Fibroblast of villous mesenchyme (primary cell): ENCODE data around the gene KRT12. TPM values are rescaled to one million over a fixed set of nuclear protein-coding genes. Genes with fewer than 3 reads are reported as not detected.
"Not testable (repeated sequence)": the region's sequence is repeated elsewhere in the genome, so short reads cannot be mapped to it uniquely, and the experiment has no call there.

Experiments
- DNase-seq: peaks from one replicate; pipeline ENCODE4 v3.0.0-alpha.2; 2010; ENCODE audit warnings: low read depth
- H3K4me3 ChIP-seq: 2 replicates; pipeline ENCODE4 v1.5.1; 2011; ENCODE audit warnings: low read depth, mild to moderate bottlenecking, low read length
- total RNA-seq: library from RNA; depleted of rRNA; stranded (reverse); fragments of >200 nt; gene quantifications from 2 replicates; pipeline ENCODE4 v1.2.3, GENCODE V29; 2012
- TF ChIP-seq, protein P1 (sequence below): IDR thresholded peaks from 2 replicates; pipeline ENCODE4 v1.5.1; 2012; ENCODE audit warnings: low read depth, mild to moderate bottlenecking, low read length; ENCODE audit not compliant: insufficient read depth

Gene KRT12
- total RNA-seq, 1 donor, result not detected

DNA sequence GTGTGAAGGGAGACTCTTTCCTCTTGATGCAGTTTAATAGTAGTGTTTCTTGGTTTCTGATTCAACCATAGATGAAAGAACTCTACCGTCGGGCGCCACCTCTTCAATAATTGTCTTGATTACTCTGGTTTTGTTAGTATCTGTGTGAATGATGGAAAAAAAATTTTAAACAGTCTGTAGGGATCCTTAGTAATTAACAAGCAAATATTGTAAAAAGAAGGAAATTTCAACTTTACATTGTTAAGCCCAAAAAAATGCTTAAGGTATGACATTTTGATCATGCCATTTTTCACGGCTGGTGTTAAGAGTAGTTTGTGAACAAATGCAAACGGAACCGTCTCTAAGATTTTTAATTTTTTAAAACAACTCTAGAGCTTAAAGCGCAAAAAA is 48.7 kb downstream of the KRT12 start:
- no peak for DNase-seq
- TF ChIP-seq, protein P1, sequence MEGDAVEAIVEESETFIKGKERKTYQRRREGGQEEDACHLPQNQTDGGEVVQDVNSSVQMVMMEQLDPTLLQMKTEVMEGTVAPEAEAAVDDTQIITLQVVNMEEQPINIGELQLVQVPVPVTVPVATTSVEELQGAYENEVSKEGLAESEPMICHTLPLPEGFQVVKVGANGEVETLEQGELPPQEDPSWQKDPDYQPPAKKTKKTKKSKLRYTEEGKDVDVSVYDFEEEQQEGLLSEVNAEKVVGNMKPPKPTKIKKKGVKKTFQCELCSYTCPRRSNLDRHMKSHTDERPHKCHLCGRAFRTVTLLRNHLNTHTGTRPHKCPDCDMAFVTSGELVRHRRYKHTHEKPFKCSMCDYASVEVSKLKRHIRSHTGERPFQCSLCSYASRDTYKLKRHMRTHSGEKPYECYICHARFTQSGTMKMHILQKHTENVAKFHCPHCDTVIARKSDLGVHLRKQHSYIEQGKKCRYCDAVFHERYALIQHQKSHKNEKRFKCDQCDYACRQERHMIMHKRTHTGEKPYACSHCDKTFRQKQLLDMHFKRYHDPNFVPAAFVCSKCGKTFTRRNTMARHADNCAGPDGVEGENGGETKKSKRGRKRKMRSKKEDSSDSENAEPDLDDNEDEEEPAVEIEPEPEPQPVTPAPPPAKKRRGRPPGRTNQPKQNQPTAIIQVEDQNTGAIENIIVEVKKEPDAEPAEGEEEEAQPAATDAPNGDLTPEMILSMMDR, result no peak
- H3K4me3 ChIP-seq, result peak overlapping the region; percentile 80

DNA sequence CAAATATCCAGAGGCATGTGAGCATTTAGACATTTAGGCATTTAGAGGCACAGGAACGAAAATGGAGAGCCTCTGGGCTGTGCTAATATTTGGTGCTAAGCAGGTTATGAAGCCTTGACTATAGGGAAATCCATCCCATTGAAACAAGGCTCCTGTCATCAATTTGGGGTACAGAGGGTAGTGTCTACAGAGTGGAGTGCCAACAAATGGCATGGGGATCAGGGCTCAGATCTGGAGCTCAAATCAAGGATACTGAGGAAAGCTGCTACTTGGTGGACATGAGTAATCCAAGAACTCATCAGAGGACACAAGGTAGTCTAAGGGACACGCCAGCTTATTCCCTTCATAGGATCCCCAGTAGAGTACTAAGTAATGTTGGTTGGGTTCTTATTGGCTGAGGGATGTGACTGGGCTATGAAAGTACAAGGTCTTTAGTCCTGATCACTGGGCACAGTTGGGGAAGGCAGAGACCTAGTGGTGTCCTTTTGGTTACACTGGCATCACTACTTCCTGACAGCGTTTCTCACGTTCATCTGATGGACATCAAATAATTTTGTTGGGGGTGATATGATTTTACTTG is 49.8 kb downstream of the KRT12 start:
- H3K4me3 ChIP-seq, result no peak overlapping the region
- no peak for DNase-seq

DNA sequence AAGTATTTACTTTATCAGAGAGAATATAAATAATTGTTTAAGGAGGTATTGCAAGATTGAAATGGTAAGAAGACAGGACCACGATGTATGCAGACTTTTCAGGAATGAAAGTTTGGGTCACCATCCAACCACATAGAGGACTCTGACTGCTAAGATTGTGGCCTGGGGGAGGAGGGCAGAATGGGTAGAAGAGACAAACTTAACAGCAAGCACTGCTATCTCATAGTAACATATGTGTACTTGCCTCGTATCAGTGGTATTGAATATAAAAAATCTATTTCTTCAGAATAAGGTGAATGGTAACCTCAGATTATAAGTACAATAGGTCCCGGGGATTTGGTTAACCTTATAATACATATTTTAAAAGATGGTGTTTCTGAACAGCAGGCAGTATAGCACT is 50.5 kb downstream of the KRT12 start:
- TF ChIP-seq, protein P1, result no peak
- H3K4me3 ChIP-seq, result no peak overlapping the region
- DNase-seq, result no peak

More for the DNA sequence above, 49.8 kb downstream of the KRT12 start:
- TF ChIP-seq, protein P1, result no peak

DNA sequence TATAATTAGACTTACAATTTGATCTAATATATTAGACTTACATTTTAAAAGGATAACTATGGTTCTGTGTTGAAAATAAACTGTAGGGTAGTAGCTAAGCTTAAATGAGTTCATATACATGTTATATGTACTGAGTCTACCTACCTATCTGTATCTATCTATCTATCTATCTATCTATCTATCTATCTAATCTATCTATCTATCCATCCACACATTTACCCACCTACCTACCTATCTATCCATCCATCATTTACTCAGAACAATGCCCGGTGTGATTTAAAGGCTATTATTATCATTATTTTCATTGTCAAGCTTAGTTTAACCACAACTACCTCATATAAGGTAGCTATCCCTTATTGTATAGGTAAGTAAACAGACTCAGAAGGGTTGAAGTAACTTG is 51.6 kb downstream of the KRT12 start:
- TF ChIP-seq, protein P1, result no peak
- no peak overlapping the region for H3K4me3 ChIP-seq
- no peak for DNase-seq

DNA sequence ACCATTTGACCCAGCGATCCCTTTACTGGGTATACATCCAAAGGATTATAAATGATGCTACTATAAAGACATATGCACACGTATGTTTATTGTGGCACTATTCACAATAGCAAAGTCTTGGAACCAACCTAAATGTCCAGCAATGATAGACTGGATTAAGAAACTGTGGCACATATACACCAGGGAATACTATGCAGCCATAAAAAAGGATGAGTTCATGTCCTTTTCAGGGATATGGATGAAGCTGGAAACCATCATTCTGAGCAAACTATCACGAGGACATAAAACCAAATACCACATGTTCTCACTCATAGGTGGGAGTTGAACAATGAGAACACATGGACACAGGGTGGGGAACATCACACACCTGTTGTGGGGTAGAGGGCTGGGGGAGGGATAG is 52.4 kb downstream of the KRT12 start:
- DNase-seq, H3K4me3 ChIP-seq: not testable (repeated sequence)

DNA sequence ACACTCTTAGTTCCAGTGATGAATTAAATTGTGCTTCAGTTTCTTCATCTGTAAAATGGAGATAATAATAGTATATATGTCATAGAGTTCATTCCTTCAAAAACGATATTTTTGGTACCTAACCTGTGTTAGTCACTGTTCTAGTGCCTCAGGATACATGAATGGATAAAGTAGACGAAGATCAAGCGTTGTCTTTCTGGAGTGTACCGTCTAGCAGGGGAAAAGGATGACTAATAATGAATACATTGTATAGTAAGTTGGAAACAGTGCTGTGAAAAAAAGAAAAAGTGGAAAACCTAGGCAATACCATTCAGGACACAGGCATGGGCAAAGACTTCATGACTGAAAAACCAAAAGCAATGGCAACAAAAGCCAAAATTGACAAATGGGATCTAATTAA is 53.2 kb downstream of the KRT12 start:
- H3K4me3 ChIP-seq, result no peak overlapping the region
- TF ChIP-seq, protein P1, result no peak
- DNase-seq, result no peak

DNA sequence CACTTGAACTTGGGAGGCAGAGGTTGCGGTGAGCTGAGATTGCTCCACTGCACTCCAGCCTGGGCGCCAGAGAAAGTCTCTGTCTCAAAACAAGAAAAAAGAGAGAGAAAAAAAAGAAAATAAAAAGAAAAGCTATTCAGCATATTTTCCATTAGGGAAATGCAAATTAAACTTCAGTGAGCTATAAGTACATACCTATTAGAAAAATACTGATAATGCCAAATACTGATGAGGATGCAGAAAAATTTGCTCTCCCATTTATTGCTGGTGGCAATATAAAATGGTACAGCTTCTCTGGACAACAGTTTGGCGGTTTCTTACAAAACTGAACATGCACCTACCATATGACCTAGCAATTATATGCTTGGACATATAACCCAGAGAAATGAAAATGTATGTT is 54.4 kb downstream of the KRT12 start:
- TF ChIP-seq, protein P1, result no peak
- no peak for DNase-seq
- H3K4me3 ChIP-seq, result no peak overlapping the region

Other genes with a start within 250 kb of the KRT12 start
- gene SMARCE1, start 219.4 kb downstream of the KRT12 start, total RNA-seq, result 81.2 and 108 TPM in 2 replicates
- gene KRT222, start 202.0 kb downstream of the KRT12 start, total RNA-seq, result not detected in 2 replicates
- gene KRT24, start 163.5 kb downstream of the KRT12 start, total RNA-seq, result not detected in 2 replicates
- gene KRT25, start 111.9 kb downstream of the KRT12 start, total RNA-seq, result not detected in 2 replicates
- not detected in 2 replicates for gene KRT26, start 95.0 kb downstream of the KRT12 start, total RNA-seq
- gene KRT27, start 84.7 kb downstream of the KRT12 start, total RNA-seq, result not detected in 2 replicates
- not detected in 2 replicates for gene KRT28, start 67.3 kb downstream of the KRT12 start, total RNA-seq
- 3.0 and 3.2 TPM in 2 replicates for gene KRT10, start 44.6 kb downstream of the KRT12 start, total RNA-seq
- gene KRT20, start 18.0 kb upstream of the KRT12 start, total RNA-seq, result not detected in 2 replicates
- under 0.01 and 1.7 TPM in 2 replicates for gene KRT23, start 70.4 kb upstream of the KRT12 start, total RNA-seq
- gene KRT39, start 99.7 kb upstream of the KRT12 start, total RNA-seq, result not detected in 2 replicates
- not detected in 2 replicates for gene KRT40, start 117.1 kb upstream of the KRT12 start, total RNA-seq
- gene KRTAP3-3, start 126.9 kb upstream of the KRT12 start, total RNA-seq, result not detected in 2 replicates
- not detected in 2 replicates for gene KRTAP3-2, start 132.7 kb upstream of the KRT12 start, total RNA-seq
- gene KRTAP3-1, start 141.9 kb upstream of the KRT12 start, total RNA-seq, result not detected in 2 replicates
- gene KRTAP1-5, start 160.0 kb upstream of the KRT12 start, total RNA-seq, result 11.0 and 16.4 TPM in 2 replicates
- gene KRTAP1-4, start 163.0 kb upstream of the KRT12 start, total RNA-seq, result not detected in 2 replicates
- gene KRTAP1-3, start 167.7 kb upstream of the KRT12 start, total RNA-seq, result not detected in 2 replicates
- not detected in 2 replicates for gene KRTAP1-1, start 174.2 kb upstream of the KRT12 start, total RNA-seq
- gene KRTAP2-1, start 180.1 kb upstream of the KRT12 start, total RNA-seq, result not detected in 2 replicates
- gene KRTAP2-2, start 188.0 kb upstream of the KRT12 start, total RNA-seq, result not detected in 2 replicates
- gene KRTAP2-3, start 192.9 kb upstream of the KRT12 start, total RNA-seq, result 0.32 TPM in 1 of 2 replicates, not detected in the other
- not detected in 2 replicates for gene KRTAP2-4, start 198.7 kb upstream of the KRT12 start, total RNA-seq
- gene KRTAP4-7, start 216.9 kb upstream of the KRT12 start, total RNA-seq, result not detected in 2 replicates
- gene KRTAP4-8, start 230.9 kb upstream of the KRT12 start, total RNA-seq, result not detected in 2 replicates
- not detected in 2 replicates for gene KRTAP4-16, start 235.0 kb upstream of the KRT12 start, total RNA-seq
- gene KRTAP4-9, start 238.2 kb upstream of the KRT12 start, total RNA-seq, result not detected in 2 replicates